GM18505 (cell line): ENCODE results near the gene BORCS5.
"Not testable (repeated sequence)": the region's sequence is repeated elsewhere in the genome, so short reads cannot be mapped to it uniquely, and the experiment has no call there.

ENCODE experiments used
- ATAC-seq: cut with Tn5 transposase; IDR thresholded peaks from one replicate; pipeline ENCODE4 v1.9.1; 2021; ENCODE audit not compliant: unreplicated experiment
- POLR2A ChIP-seq: IDR thresholded peaks from 4 replicates; pipeline ENCODE4 v1.6.1; 2011; ENCODE audit warnings: borderline replicate concordance; ENCODE audit not compliant: insufficient read depth, insufficient read length; ENCODE audit errors: extremely low read depth

The BORCS5 gene

GRCh38 chr12:12356896-12357718 is at the start of gene BORCS5:
Gene BORCS5 (plus strand): TSS chr12:12357078. CDS start chr12:12357452, 374 bp downstream.
- ATAC-seq, result peak; percentile 89
- peak; percentile 99 for TF ChIP-seq POLR2A

GRCh38 chr12:12310695-12311094 is 46.2 kb upstream of the BORCS5 start:
- ATAC-seq, result not testable (repeated sequence)

GRCh38 chr12:12315838-12316237 is 41.0 kb upstream of the BORCS5 start:
- TF ChIP-seq POLR2A, result no peak
- no peak for ATAC-seq

- no peak for TF ChIP-seq POLR2A
- no peak for ATAC-seq
These were observed 37.3 kb upstream of the BORCS5 start for GRCh38 chr12:12319451-12320183.

GRCh38 chr12:12323118-12323517 is 33.8 kb upstream of the BORCS5 start:
- no peak for ATAC-seq
- TF ChIP-seq POLR2A, result no peak

- no peak for TF ChIP-seq POLR2A
- no peak for ATAC-seq
These were observed 33.3 kb upstream of the BORCS5 start for GRCh38 chr12:12323591-12323990.

- no peak for TF ChIP-seq POLR2A
- no peak for ATAC-seq
These were observed 30.6 kb upstream of the BORCS5 start for GRCh38 chr12:12326262-12326661.

- no peak for TF ChIP-seq POLR2A
- no peak for ATAC-seq
These were observed 29.1 kb upstream of the BORCS5 start for GRCh38 chr12:12327802-12328201.

GRCh38 chr12:12331244-12331771 is 25.6 kb upstream of the BORCS5 start:
- no peak for ATAC-seq
- TF ChIP-seq POLR2A, result no peak

GRCh38 chr12:12331896-12332295 is 25.0 kb upstream of the BORCS5 start:
- no peak for ATAC-seq
- no peak for TF ChIP-seq POLR2A

GRCh38 chr12:12333407-12334366 is 23.2 kb upstream of the BORCS5 start:
- no peak for TF ChIP-seq POLR2A
- no peak for ATAC-seq

- TF ChIP-seq POLR2A, result no peak
These were observed 22.4 kb upstream of the BORCS5 start for GRCh38 chr12:12334367-12335040.

GRCh38 chr12:12336049-12336411 is 20.8 kb upstream of the BORCS5 start:
- TF ChIP-seq POLR2A, result no peak
- no peak for ATAC-seq

More at GRCh38 chr12:12334367-12335040, 22.4 kb upstream of the BORCS5 start:
- ATAC-seq, result no peak

GRCh38 chr12:12336511-12336910 is 20.4 kb upstream of the BORCS5 start:
- no peak for ATAC-seq
- no peak for TF ChIP-seq POLR2A
